Adrenal gland (tissue), 12 donors: ENCODE data around the gene NKAIN2. TPM values are rescaled to one million over a fixed set of nuclear protein-coding genes. Genes with fewer than 3 reads are reported as not detected.

ENCODE experiments used
- DNase-seq, 7 donors: peaks; one replicate each; pipeline ENCODE4 v3.0.0-alpha.2; 2019 to 2020
- H3K27ac ChIP-seq, 5 donors: fragments of 200-600 bp; sonication (generic) in 4 of 5; 1 replicate in 3 of 5; 2 replicates in 2 of 5; pipeline versions ENCODE4 v1.5.1 to v1.8.0; 2016 to 2020; ENCODE audit warnings: mild to moderate bottlenecking in 1 of 5
- H3K27me3 ChIP-seq: fragments of 200-600 bp; 2 replicates; pipeline ENCODE4 v1.8.0; 2021
- H3K36me3 ChIP-seq, 2 donors: fragments of 200-600 bp; replicated peaks in 1 of 2; 1 replicate in 1 of 2; 2 replicates in 1 of 2; pipeline versions ENCODE4 v1.5.1 to v1.8.0; 2018 to 2022
- H3K4me1 ChIP-seq, 2 donors: fragments of 200-600 bp; replicated peaks in 1 of 2; 1 replicate in 1 of 2; 2 replicates in 1 of 2; pipeline versions ENCODE4 v1.5.1 to v1.8.0; 2018 to 2021
- H3K4me3 ChIP-seq, 4 donors: fragments of 200-600 bp; sonication (generic) in 3 of 4; one replicate each; pipeline ENCODE4 v1.5.1; 2016 to 2018
- H3K9me3 ChIP-seq, 3 donors: fragments of 200-600 bp; sonication (generic) in 1 of 3; replicated peaks in 1 of 3; 1 replicate in 2 of 3; 2 replicates in 1 of 3; pipeline versions ENCODE4 v1.5.1 to v1.8.0; 2016 to 2021
- CTCF ChIP-seq, 6 experiments: fragments of 450-650 bp in 4 of 6; fragments of 200-600 bp in 2 of 6; sonication (generic) in 1 of 6; IDR thresholded peaks; 1 replicate in 5 of 6; 2 replicates in 1 of 6; pipeline versions ENCODE4 v1.5.1 to v1.8.0; 2016 to 2021; ENCODE audit warnings: antibody characterized with exemption in 6 of 6, mild to moderate bottlenecking in 2 of 6, moderate library complexity in 1 of 6
- POLR2A ChIP-seq, 2 donors: fragments of 450-650 bp; IDR thresholded peaks; one replicate each; pipeline ENCODE4 v1.6.1; 2017; ENCODE audit warnings: antibody characterized with exemption in 2 of 2, mild to moderate bottlenecking in 2 of 2, moderate library complexity in 1 of 2
- WGBS, 4 donors: extraction: QIAGEN DNeasy Blood & Tissue Kit in 2 of 4; methylation state at CpG; one replicate each; pipeline versions ENCODE4 v1.1.5 to v1.1.7; 2013 to 2017; 5-methylcytosine and 5-hydroxymethylcytosine counted together
- intact Hi-C, 2 donors: fragments of 100-400 bp; cut with DNase I; formaldehyde crosslinking; loops; one replicate each; pipeline versions ENCODE4 v1.14.1 to v1.15.0; 2022 to 2023
- polyA plus RNA-seq, 3 donors: library from polyadenylated mRNA; stranded (reverse); fragments of 200-250 nt in 2 of 3; fragments of 350-450 nt in 1 of 3; fragmentation: Illumina TruSeq in 1 of 3; extraction: RNeasy Lipid Tissue Mini Kit (QIAGEN cat#74804) in 1 of 3; gene quantifications; one replicate each; pipeline ENCODE4 v1.2.3, GENCODE V29; 2013 to 2014
- total RNA-seq, 9 donors: library from RNA; depleted of rRNA in 4 of 9; stranded (reverse); fragments of >200 nt in 4 of 9; fragments of 120-200 nt in 1 of 9; fragmentation: NEBNext Ultra II Directional in 1 of 9; extraction: Animal tissue kit (Norgen Biotek cat#: 25700) in 1 of 9; gene quantifications; one replicate each; pipeline versions ENCODE4 v1.1.0 to v1.2.4, GENCODE V29; 2013 to 2023
- donor health status: healthy with polysubstance abuse.
- donor health status: Bipolar disorder and iron deficiency.
- donor health status: DM: yes; HTN: yes; CAD: no.
- donor health status: DM: no; HTN: no; CAD: no.
- donor health status: DM: no; HTN: no; CAD: no.
- donor health status: DM: yes; HTN: yes; CAD: no.

NKAIN2 gene
- total and polyA plus RNA-seq, 12 donors: under 0.01 to 0.61 (median 0.23) TPM; not detected in 3

GRCh38 chr6:124780623-124781022 lies 977.0 kb downstream of the NKAIN2 start:
- no peak for DNase-seq
- TF ChIP-seq CTCF (IDR thresholded peaks at IDR 0.05) (no peak), POLR2A (IDR thresholded peaks at IDR 0.05) (no peak)
- H3K36me3 ChIP-seq: no peaks in the 10 kb centered on the region
- WGBS, 4 donors: 82 to 90% (median 84%) methylated on average over 5 of the region's 5 CpGs
- no peaks in the 10 kb centered on the region for H3K4me1 ChIP-seq
- H3K27ac ChIP-seq: no peak overlapping the region
- H3K9me3 ChIP-seq: no peaks in the 10 kb centered on the region
- H3K4me3 ChIP-seq: no peak overlapping the region
- no peaks in the 10 kb centered on the region for H3K27me3 ChIP-seq
- intact Hi-C loops: no loop called here

GRCh38 chr6:124783344-124783743 lies 979.7 kb downstream of the NKAIN2 start:
- H3K4me1 ChIP-seq: no peaks in the 10 kb centered on the region
- no peak for TF ChIP-seq CTCF (IDR thresholded peaks at IDR 0.05)
- TF ChIP-seq POLR2A (IDR thresholded peaks at IDR 0.05): no peak
- H3K27me3 ChIP-seq: no peaks in the 10 kb centered on the region
- no peak for DNase-seq
- 79 to 83% (median 80%) methylated on average over 1 of the region's 1 CpG for WGBS, 4 donors
- H3K9me3 ChIP-seq: no peaks in the 10 kb centered on the region
- H3K27ac ChIP-seq: no peak overlapping the region
- intact Hi-C loops: no loop called here
- H3K4me3 ChIP-seq: no peak overlapping the region
- H3K36me3 ChIP-seq: no peaks in the 10 kb centered on the region

- H3K9me3 ChIP-seq: no peaks in the 10 kb centered on the region
- H3K27me3 ChIP-seq: no peaks in the 10 kb centered on the region
- no peaks in the 10 kb centered on the region for H3K36me3 ChIP-seq
- no peak overlapping the region for H3K4me3 ChIP-seq
- TF ChIP-seq CTCF (IDR thresholded peaks at IDR 0.05) (no peak), POLR2A (IDR thresholded peaks at IDR 0.05) (no peak)
- intact Hi-C loops: no loop called here
- no peak overlapping the region for H3K27ac ChIP-seq
- 70 to 83% (median 77%) methylated on average over 2 of the region's 2 CpGs for WGBS, 4 donors
- no peak for DNase-seq
- no peaks in the 10 kb centered on the region for H3K4me1 ChIP-seq
Measured at GRCh38 chr6:124791156-124791555, 987.5 kb downstream of the NKAIN2 start.

GRCh38 chr6:124792386-124792785 lies 988.7 kb downstream of the NKAIN2 start:
- H3K36me3 ChIP-seq: no peaks in the 10 kb centered on the region
- no peak overlapping the region for H3K4me3 ChIP-seq
- no peak for DNase-seq
- 72 to 82% (median 75%) methylated on average over 2 of the region's 2 CpGs for WGBS, 4 donors
- H3K4me1 ChIP-seq: no peaks in the 10 kb centered on the region
- H3K27me3 ChIP-seq: no peaks in the 10 kb centered on the region
- intact Hi-C loops: no loop called here
- H3K9me3 ChIP-seq: no peaks in the 10 kb centered on the region
- TF ChIP-seq CTCF (IDR thresholded peaks at IDR 0.05) (no peak), POLR2A (IDR thresholded peaks at IDR 0.05) (no peak)
- H3K27ac ChIP-seq: no peak overlapping the region
